HEK293T (cell line): Measurements from ENCODE around the gene EGFL8.

ENCODE experiments used
- CTCF ChIA-PET: fragments of 350-600 bp; formaldehyde crosslinking; extraction: SDS; loops from one replicate; lab custom pipeline; 2021; ENCODE audit warnings: antibody characterized with exemption, inconsistent platforms; lab: Yijun Ruan, JAX
- POLR2A ChIA-PET: fragments of 350-600 bp; formaldehyde crosslinking; extraction: SDS; loops from one replicate; lab custom pipeline; 2020; ENCODE audit warnings: antibody characterized with exemption, inconsistent platforms; lab: Yijun Ruan, JAX
- DNase-seq: peaks from one replicate; pipeline ENCODE4 v3.0.0; 2012; ENCODE audit warnings: mixed read lengths; ENCODE audit errors: extremely low spot score
- ARNT ChIP-seq: fragments of 450-650 bp; IDR thresholded peaks from 2 replicates; pipeline ENCODE4 v1.6.1; 2017; ENCODE audit warnings: mild to moderate bottlenecking
- BHLHE40 ChIP-seq: fragments of 450-650 bp; IDR thresholded peaks from 2 replicates; pipeline ENCODE4 v1.6.1; 2016; ENCODE audit warnings: mild to moderate bottlenecking, moderate library complexity, borderline replicate concordance
- CTBP1 ChIP-seq: fragments of 450-650 bp; IDR thresholded peaks from 2 replicates; pipeline ENCODE4 v1.6.1; 2016; ENCODE audit warnings: borderline replicate concordance
- ELF4 ChIP-seq: fragments of 450-650 bp; IDR thresholded peaks from 2 replicates; pipeline ENCODE4 v1.6.1; 2017; ENCODE audit warnings: antibody characterized with exemption
- FOXA1 ChIP-seq: fragments of 450-650 bp; IDR thresholded peaks from 2 replicates; pipeline ENCODE4 v1.6.1; 2016; ENCODE audit warnings: mild to moderate bottlenecking
- FOXK2 ChIP-seq: fragments of 450-650 bp; IDR thresholded peaks from 2 replicates; pipeline ENCODE4 v1.6.1; 2016; ENCODE audit warnings: mild to moderate bottlenecking
- FOXM1 ChIP-seq: fragments of 450-650 bp; IDR thresholded peaks from 2 replicates; pipeline ENCODE4 v1.6.1; 2017; ENCODE audit warnings: mild to moderate bottlenecking, borderline replicate concordance
- HDGF ChIP-seq: fragments of 450-650 bp; IDR thresholded peaks from 2 replicates; pipeline ENCODE4 v1.6.1; 2017; ENCODE audit warnings: antibody characterized with exemption, borderline replicate concordance
- L3MBTL2 ChIP-seq: fragments of 450-650 bp; conservative IDR thresholded peaks from 2 replicates; pipeline ENCODE4 v1.6.1; 2016; ENCODE audit warnings: mild to moderate bottlenecking
- LEF1 ChIP-seq: fragments of 450-650 bp; IDR thresholded peaks from 2 replicates; pipeline ENCODE4 v1.6.1; 2017; ENCODE audit warnings: mild to moderate bottlenecking, borderline replicate concordance
- NFRKB ChIP-seq: fragments of 450-650 bp; IDR thresholded peaks from 2 replicates; pipeline ENCODE4 v1.6.1; 2016; ENCODE audit warnings: mild to moderate bottlenecking, moderate library complexity
- PKNOX1 ChIP-seq: fragments of 450-650 bp; IDR thresholded peaks from 2 replicates; pipeline ENCODE4 v1.6.1; 2016
- SP1 ChIP-seq: fragments of 450-650 bp; IDR thresholded peaks from 2 replicates; pipeline ENCODE4 v1.6.1; 2017
- SUZ12 ChIP-seq: fragments of 450-650 bp; IDR thresholded peaks from 2 replicates; pipeline ENCODE4 v1.6.1; 2016; ENCODE audit warnings: mild to moderate bottlenecking
- TARDBP ChIP-seq: fragments of 450-650 bp; IDR thresholded peaks from 2 replicates; pipeline ENCODE4 v1.6.1; 2016
- ZNF384 ChIP-seq: fragments of 450-650 bp; IDR thresholded peaks from 2 replicates; pipeline ENCODE4 v1.6.1; 2016

EGFL8 gene

GRCh38 chr6:32178547-32179440 is 14.4 kb downstream of the EGFL8 start:
- TF ChIP-seq L3MBTL2 = peak; percentile 43
- TF ChIP-seq NFRKB = no peak
- POLR2A ChIA-PET = interaction anchor here (0.9 to 4.9 kb wide), 3 partner anchors 13 to 793 kb away, joined by 3 to 153 read pairs (median 6); partner anchors contain the start of genes FKBPL, GPSM3 and PBX2

DNA sequence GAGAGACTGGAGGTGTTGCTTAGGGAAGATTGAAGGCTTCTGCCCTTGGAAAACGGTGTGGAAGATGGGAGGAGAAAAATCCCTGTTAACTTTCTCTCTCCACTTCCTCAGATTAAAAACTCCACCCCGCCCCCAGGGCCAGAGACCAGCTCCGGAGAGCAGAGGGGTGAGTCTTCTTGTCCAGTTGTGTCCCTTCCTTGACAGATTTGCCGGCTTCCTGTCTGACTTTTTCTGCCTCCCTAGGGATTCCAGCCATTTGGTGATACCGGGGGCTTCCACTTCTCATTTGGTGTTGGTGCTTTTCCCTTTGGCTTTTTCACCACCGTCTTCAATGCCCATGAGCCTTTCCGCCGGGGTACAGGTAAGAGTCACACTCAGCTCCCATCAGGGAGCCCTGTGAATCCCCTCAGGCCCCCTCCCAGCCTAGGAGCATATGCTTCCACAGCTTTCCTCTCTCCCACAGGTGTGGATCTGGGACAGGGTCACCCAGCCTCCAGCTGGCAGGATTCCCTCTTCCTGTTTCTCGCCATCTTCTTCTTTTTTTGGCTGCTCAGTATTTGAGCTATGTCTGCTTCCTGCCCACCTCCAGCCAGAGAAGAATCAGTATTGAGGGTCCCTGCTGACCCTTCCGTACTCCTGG is 15.5 kb downstream of the EGFL8 start:
- ChIA-PET POLR2A (interaction anchor here (0.6 to 4.9 kb wide), 3 partner anchors 12 to 372 kb away, joined by 3 to 153 read pairs (median 6); partner anchors contain the start of genes FKBPL, GPSM3 and PBX2), CTCF (no interaction called here)
- DNase-seq = no peak
- no peak for TF ChIP-seq TARDBP
- TF ChIP-seq PKNOX1 = no peak
- no peak for TF ChIP-seq CTBP1
- no peak for TF ChIP-seq NFRKB
- no peak for TF ChIP-seq FOXM1
- no peak for TF ChIP-seq ELF4
- no peak for TF ChIP-seq FOXA1
- no peak for TF ChIP-seq FOXK2
- no peak for TF ChIP-seq ZNF384
- TF ChIP-seq ARNT = no peak
- TF ChIP-seq SP1 = no peak
- no peak for TF ChIP-seq HDGF
- no peak for TF ChIP-seq BHLHE40

More at GRCh38 chr6:32178547-32179440, 14.4 kb downstream of the EGFL8 start:
- CTCF ChIA-PET = no interaction called here
- DNase-seq = no peak

DNA sequence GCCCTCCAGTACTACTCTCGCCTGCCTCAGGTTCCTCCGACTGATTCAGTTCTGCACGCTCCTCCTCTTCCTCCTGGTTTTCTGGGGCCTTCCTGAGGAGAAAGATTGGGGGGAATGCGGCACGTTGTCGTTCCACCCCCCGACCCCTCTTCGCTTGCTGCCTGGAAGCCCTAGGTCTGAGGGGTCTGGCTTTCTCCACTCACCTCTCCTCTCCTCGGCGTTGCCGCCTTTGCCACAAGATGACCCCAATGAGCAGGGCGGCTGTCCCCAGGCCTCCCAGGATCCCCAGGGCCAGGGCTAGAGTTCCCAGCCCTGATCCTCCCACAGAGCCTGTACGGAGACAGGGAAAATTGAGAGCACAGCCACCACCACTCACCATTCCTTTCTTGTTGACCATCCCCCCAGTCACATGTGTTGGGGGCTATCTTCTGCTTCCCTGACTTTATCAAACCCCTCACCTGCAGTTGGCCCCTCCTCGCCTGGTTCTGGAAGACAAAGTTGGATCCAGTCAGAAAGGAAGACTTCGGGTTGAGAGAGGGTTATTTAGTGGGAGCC is 16.8 kb downstream of the EGFL8 start:
- no peak for DNase-seq
- ChIA-PET CTCF (no interaction called here), POLR2A (interaction anchor here (2.7 kb wide), 1 partner anchor 14 kb away, joined by 11 read pairs; no protein-coding TSS in a partner anchor)
- TF ChIP-seq SP1 (no peak), ZNF384 (no peak), ARNT (no peak), HDGF (no peak), FOXM1 (no peak), CTBP1 (no peak)

GRCh38 chr6:32181915-32182529 is 17.6 kb downstream of the EGFL8 start:
- ChIA-PET POLR2A (interaction anchor here (2.7 kb wide), 1 partner anchor 13 kb away, joined by 11 read pairs; no protein-coding TSS in a partner anchor), CTCF (no interaction called here)

GRCh38 chr6:32182555-32182981 is 18.2 kb downstream of the EGFL8 start:
- TF ChIP-seq FOXM1 (no peak), PKNOX1 (no peak), L3MBTL2 (no peak), BHLHE40 (no peak), FOXK2 (no peak), LEF1 (no peak), SP1 (no peak), ARNT (no peak), TARDBP (no peak), ZNF384 (no peak), FOXA1 (no peak), SUZ12 (no peak), ELF4 (no peak), NFRKB (no peak), CTBP1 (no peak), HDGF (no peak)
- no peak for DNase-seq
- CTCF ChIA-PET = no interaction called here
- POLR2A ChIA-PET = interaction anchor here (0.7 to 2.7 kb wide), 2 partner anchors 13 to 54 kb away, joined by 3 to 11 read pairs; partner anchors contain the start of gene ATF6B

More at GRCh38 chr6:32181915-32182529, 17.6 kb downstream of the EGFL8 start:
- TF ChIP-seq FOXK2 = no peak
- no peak for TF ChIP-seq NFRKB
- no peak for TF ChIP-seq LEF1
- no peak for TF ChIP-seq BHLHE40
- TF ChIP-seq ARNT = no peak
- TF ChIP-seq ELF4 = no peak
- TF ChIP-seq SUZ12 = no peak
- TF ChIP-seq HDGF = no peak
- TF ChIP-seq ZNF384 = no peak
- TF ChIP-seq FOXM1 = no peak
- no peak for TF ChIP-seq PKNOX1
- TF ChIP-seq FOXA1 = no peak
- TF ChIP-seq CTBP1 = no peak
- no peak for DNase-seq
